ENCODE results near the gene ATM. TPM values are rescaled to one million over a fixed set of nuclear protein-coding genes. Genes with fewer than 3 reads are reported as not detected.

ATM gene
- total RNA-seq, 2 donors from 2014 or later: 45.7 to 55.0 TPM

DNA sequence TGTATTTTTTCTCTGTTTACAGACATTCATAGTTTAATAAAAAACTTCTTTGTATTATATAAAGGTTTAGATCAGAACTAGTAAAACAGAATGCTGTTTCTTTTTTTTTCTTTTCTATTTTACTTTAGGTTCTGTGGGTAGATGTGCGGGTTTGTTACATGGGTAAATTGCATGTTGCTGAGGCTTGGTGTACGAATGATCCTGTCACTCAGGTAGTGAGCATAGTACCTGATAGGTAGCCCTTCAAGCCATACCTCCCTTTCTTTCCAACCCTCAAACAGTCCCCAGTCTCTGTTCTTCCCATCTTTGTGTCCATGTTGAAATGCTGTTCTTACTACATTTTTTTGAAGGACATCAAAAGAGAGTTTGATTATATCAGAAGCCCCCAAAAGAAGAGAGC is 3.2 kb downstream of the ATM start:
- DNase-seq (no peak), ATAC-seq (replicated peaks in 1 of 2) (no peak)
- H3K27me3 Mint-ChIP-seq (ENCODE audit: low read depth): no peaks in the 10 kb centered on the region
- peak overlapping the region; percentile 86 for H3K27ac Mint-ChIP-seq
- no peaks in the 10 kb centered on the region for H3K9me3 Mint-ChIP-seq
- peaks cover 1 to 11% of the 10 kb centered on the region in 2 donors for H3K36me3 Mint-ChIP-seq (ENCODE audit: insufficient read depth in 2 of 2)
- peaks cover 35% of the 10 kb centered on the region for H3K4me1 Mint-ChIP-seq (ENCODE audit: low read depth)
- no peak overlapping the region for H3K4me3 Mint-ChIP-seq

DNA sequence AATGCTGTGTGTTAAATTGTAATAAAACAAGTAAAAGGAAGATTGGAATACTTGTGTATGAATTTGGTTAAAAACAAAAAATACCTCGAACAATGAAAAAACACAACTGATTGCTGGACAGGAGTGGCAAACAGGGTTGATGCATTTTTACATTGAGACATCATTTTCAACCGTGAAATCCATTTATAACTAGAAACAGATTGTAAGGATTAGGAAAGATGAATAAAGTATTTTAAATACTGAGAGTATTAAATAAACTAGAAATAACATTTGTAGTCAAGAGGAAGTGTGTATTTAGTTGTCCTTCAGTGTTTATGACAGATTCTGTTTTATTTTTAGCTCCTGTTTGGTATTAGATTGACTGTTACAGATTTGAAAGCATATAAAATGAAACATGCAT is 5.4 kb downstream of the ATM start:
- Mint-ChIP-seq H3K27me3 (ENCODE audit: low read depth) (no peaks in the 10 kb centered on the region), H3K4me1 (ENCODE audit: low read depth) (peaks cover 48% of the 10 kb centered on the region), H3K27ac (peak overlapping the region; percentile 85), H3K9me3 (no peaks in the 10 kb centered on the region), H3K36me3 (ENCODE audit: insufficient read depth in 2 of 2) (peaks cover 3 to 21% of the 10 kb centered on the region in 2 donors), H3K4me3 (peak overlapping the region; percentile 73 to 86)
- ATAC-seq (replicated peaks in 1 of 2) (no peak), DNase-seq (no peak)

DNA sequence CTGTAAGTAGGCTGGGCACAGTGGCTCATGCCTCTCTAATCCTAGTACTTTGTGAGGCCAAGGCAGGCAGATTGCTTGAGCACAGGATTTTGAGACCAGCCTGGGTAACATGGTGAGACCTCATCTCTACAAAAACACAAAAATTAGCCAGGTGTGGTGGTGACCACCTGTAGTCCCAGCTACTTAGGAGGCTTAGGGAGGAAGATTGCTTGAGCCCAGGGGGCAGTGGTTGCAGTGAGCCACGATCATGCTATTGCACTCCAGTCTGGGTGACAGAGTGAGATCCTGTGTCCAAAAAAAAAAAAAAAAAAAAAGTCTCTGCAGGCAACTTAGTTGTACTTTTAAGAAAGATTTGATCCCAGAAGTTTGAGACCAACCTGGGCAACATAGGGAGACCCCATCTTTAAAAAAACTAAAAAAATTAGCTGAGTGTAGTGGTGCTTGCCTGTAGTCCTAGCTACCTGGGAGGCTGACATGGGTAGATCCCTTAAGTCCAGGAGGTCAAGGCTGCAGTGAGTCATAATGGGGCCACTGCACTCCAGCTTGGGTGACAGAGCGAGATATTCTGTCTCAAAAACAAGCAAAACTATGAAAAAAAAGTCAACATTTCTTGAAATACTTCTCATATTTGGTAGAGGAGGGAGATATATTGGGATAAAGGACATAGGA is 10.5 kb downstream of the ATM start:
- H3K4me1 Mint-ChIP-seq (ENCODE audit: low read depth): peaks cover 75% of the 10 kb centered on the region
- ATAC-seq (replicated peaks in 1 of 2) (no peak), DNase-seq (no peak)
- H3K36me3 Mint-ChIP-seq (ENCODE audit: insufficient read depth in 2 of 2): peaks cover 5 to 28% of the 10 kb centered on the region in 2 donors
- no peaks in the 10 kb centered on the region for H3K9me3 Mint-ChIP-seq
- no peaks in the 10 kb centered on the region for H3K27me3 Mint-ChIP-seq (ENCODE audit: low read depth)
- H3K4me3 Mint-ChIP-seq: no peak overlapping the region
- no peak overlapping the region for H3K27ac Mint-ChIP-seq

DNA sequence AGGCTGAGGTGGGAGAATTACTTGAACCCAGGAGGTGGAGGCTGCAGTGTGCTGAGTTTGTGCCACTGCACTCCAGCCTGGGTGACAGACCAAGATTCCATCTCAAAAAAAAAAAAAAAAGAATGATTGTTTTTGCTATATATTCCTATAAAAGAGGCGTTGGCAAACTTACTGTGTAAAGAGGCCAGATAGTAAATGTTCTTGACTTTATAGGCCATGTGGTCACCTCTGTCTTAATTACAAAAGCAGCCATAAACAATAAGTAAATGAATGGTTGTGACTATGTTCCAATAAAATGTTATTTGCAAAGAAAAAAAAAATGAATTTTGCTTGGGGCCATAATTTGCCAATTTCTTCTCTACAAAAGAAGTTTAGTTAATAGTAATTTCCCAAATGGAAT is 12.3 kb downstream of the ATM start:
- no peaks in the 10 kb centered on the region for H3K9me3 Mint-ChIP-seq
- no peaks in the 10 kb centered on the region for H3K27me3 Mint-ChIP-seq (ENCODE audit: low read depth)
- DNase-seq: no peak
- no peak overlapping the region for H3K4me3 Mint-ChIP-seq
- peak overlapping the region; percentile 95 for H3K27ac Mint-ChIP-seq
- peaks cover 5 to 29% of the 10 kb centered on the region in 2 donors for H3K36me3 Mint-ChIP-seq (ENCODE audit: insufficient read depth in 2 of 2)
- ATAC-seq (replicated peaks in 1 of 2): no peak
- peaks cover 74% of the 10 kb centered on the region for H3K4me1 Mint-ChIP-seq (ENCODE audit: low read depth)

DNA sequence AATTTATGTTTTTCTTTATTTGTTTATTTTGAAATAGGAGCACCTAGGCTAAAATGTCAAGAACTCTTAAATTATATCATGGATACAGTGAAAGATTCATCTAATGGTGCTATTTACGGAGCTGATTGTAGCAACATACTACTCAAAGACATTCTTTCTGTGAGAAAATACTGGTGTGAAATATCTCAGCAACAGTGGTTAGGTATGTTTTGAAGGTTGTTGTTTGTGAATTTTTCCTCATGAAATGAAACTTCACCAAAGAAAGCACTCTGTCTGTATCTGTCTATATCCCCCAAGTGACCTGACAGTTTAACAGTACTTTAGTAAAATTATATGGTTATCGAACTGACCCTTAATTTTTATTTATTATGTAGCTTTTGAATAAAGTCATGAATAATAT is 12.8 kb downstream of the ATM start:
- Mint-ChIP-seq H3K27ac (peak overlapping the region; percentile 95), H3K4me3 (peak overlapping the region; percentile 68 to 80), H3K4me1 (ENCODE audit: low read depth) (peaks cover 74% of the 10 kb centered on the region), H3K27me3 (ENCODE audit: low read depth) (no peaks in the 10 kb centered on the region), H3K36me3 (ENCODE audit: insufficient read depth in 2 of 2) (peaks cover 6 to 29% of the 10 kb centered on the region in 2 donors), H3K9me3 (no peaks in the 10 kb centered on the region)
- no peak for DNase-seq
- ATAC-seq (replicated peaks in 1 of 2): no peak

DNA sequence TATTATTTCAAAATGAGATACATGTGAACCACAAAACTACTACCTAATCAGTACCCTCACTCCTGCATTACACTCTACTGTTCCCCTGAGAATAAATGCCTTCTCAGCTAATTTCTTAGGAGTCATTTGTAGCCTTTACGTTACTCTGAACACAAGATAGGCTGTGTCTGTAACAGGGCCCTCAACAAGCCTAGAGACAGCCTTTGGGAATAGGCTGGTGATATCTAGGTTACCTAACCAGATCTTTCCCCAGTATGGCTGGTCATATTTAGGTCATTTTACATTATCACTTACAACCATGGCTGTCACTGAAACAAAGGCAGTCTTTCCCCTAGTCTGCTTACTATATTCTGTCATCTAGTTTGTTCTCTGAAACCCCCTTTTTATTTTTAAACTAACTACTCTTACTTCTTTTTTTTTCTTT is 14.2 kb downstream of the ATM start:
- H3K9me3 Mint-ChIP-seq: no peaks in the 10 kb centered on the region
- peaks cover 6 to 20% of the 10 kb centered on the region in 2 donors for H3K36me3 Mint-ChIP-seq (ENCODE audit: insufficient read depth in 2 of 2)
- DNase-seq (no peak), ATAC-seq (replicated peaks in 1 of 2) (peak; percentile 28 to 30)
- H3K27me3 Mint-ChIP-seq (ENCODE audit: low read depth): no peaks in the 10 kb centered on the region
- H3K27ac Mint-ChIP-seq: peak overlapping the region; percentile 95
- peaks cover 73% of the 10 kb centered on the region for H3K4me1 Mint-ChIP-seq (ENCODE audit: low read depth)
- H3K4me3 Mint-ChIP-seq: peak overlapping the region; percentile 68 to 80

DNA sequence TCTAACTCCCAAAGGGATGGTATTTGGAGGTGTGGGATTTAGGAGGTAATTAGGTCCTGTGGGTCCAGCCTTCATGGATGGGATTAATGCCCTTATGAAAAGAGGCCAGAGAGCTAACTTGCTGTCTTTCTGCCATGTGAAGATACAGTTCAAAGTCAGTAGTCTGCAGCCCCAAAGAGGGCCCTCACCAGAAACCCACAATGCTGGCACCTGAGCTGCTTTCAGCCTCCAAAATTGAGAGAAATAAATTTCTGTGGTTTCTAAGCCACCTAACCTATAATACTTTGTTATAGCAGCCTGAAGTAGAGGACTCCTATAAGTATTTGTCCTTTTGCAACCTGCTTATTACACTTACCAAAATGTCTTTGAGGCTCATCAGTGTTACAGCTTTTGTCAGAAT is 16.2 kb downstream of the ATM start:
- peaks cover 5 to 11% of the 10 kb centered on the region in 2 donors for H3K36me3 Mint-ChIP-seq (ENCODE audit: insufficient read depth in 2 of 2)
- ATAC-seq (replicated peaks in 1 of 2): no peak
- no peak for DNase-seq
- H3K9me3 Mint-ChIP-seq: no peaks in the 10 kb centered on the region
- peak overlapping the region; percentile 53 to 62 for H3K4me3 Mint-ChIP-seq
- H3K4me1 Mint-ChIP-seq (ENCODE audit: low read depth): peaks cover 83% of the 10 kb centered on the region
- H3K27ac Mint-ChIP-seq: peak overlapping the region; percentile 40
- no peaks in the 10 kb centered on the region for H3K27me3 Mint-ChIP-seq (ENCODE audit: low read depth)

DNA sequence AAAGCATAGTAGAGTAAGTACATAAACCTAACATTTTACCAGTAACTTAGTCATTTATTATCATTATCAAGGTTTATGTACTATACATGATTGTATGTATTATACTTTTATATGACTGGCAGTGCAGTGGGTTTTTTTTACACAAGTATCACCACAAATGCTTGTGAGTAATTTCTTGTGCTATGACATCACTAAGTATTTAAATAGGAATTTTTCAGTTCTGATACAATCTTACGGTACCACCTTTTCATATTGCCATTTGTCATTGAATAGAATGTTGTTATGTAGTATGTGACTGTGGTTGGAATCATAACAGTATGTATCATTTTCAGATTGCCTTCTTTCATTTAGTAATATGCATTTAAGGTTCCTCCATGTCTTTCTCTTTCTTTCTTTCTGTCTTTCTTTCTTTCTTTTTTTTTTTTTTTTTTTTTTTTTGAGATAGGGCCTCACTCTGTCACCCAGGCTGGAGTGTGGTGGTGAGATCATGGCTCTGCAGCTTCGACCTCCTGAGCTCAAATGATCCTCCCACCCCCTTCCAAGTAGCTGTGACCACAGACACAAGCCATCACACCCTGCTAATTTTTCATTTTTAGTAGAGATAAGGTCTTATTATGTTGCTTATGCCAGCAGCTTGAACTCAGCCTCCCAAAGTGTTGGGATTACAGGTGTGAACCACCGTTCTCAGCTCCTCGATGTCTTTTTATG is 18.6 kb downstream of the ATM start:
- Mint-ChIP-seq H3K36me3 (ENCODE audit: insufficient read depth in 2 of 2) (peaks cover 2 to 5% of the 10 kb centered on the region in 2 donors), H3K4me1 (ENCODE audit: low read depth) (peaks cover 79% of the 10 kb centered on the region)
- DNase-seq: peak in 1 of 2 donors; percentile 42

DNA sequence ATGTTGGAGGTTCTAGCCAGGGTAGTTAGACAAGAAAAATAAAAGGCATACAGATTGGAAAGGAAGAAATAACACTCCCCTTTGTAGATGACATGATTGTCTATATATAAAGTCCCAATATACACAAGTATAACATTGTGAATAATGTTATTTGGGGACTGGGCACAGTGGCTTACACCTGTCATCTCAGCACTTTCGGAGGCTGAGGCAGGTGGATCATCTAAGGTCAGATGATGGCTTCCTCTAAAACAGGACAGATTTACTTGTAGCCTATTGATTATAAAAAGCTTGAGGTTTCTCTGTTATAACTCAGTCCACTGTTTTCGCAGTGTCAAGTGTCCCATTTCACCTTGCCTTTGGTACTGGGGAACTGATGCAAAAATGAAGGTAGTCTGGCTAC is 19.6 kb downstream of the ATM start:
- Mint-ChIP-seq H3K27ac (peak overlapping the region; percentile 93), H3K4me3 (peak overlapping the region; percentile 36 to 63), H3K4me1 (ENCODE audit: low read depth) (peaks cover 78% of the 10 kb centered on the region), H3K36me3 (ENCODE audit: insufficient read depth in 2 of 2) (peaks cover 2 to 5% of the 10 kb centered on the region in 2 donors), H3K9me3 (no peaks in the 10 kb centered on the region), H3K27me3 (ENCODE audit: low read depth) (no peaks in the 10 kb centered on the region)
- ATAC-seq (replicated peaks in 1 of 2) (no peak), DNase-seq (no peak)

More for the DNA sequence above, 18.6 kb downstream of the ATM start:
- H3K27ac Mint-ChIP-seq: peak overlapping the region; percentile 93
- no peaks in the 10 kb centered on the region for H3K9me3 Mint-ChIP-seq
- no peaks in the 10 kb centered on the region for H3K27me3 Mint-ChIP-seq (ENCODE audit: low read depth)
- ATAC-seq (replicated peaks in 1 of 2): peak; percentile 77
- peak overlapping the region; percentile 36 to 63 for H3K4me3 Mint-ChIP-seq

DNA sequence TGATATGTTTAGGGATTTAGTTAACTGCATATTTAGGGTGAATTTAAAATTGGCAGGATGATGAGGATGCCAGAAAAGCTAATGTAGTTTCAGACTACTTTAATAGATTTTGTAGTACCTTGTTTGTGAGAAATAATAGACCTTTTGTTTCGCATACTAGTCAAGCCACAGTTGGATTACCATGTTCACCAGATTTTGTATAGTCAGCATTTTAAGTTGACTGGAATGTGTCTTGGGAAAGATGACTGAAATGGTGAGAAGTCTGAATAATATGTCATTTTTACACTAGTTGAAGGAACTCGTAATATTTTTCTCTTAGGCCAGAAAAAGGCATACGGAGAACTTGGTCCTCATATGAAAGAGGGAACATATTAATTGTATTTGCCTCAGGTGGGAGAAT is 23.4 kb downstream of the ATM start:
- no peak for ATAC-seq (replicated peaks in 1 of 2)
- Mint-ChIP-seq H3K4me3 (peak overlapping the region in 1 of 2 donors; percentile 20), H3K4me1 (ENCODE audit: low read depth) (peaks cover 75% of the 10 kb centered on the region)

DNA sequence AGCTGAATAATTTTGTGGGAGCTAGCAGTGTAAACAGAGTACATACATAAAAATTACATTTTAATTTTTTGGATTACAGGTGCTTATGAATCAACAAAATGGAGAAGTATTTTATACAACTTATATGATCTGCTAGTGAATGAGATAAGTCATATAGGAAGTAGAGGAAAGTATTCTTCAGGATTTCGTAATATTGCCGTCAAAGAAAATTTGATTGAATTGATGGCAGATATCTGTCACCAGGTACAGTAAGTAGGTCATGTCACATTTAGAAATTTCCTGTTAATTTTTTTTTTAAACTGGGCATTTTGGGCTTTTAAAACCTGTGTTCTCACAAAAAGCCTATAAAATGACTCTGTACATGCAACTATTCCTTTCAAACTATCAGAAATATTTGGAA is 24.0 kb downstream of the ATM start:
- Mint-ChIP-seq H3K27me3 (ENCODE audit: low read depth) (no peaks in the 10 kb centered on the region), H3K4me1 (ENCODE audit: low read depth) (peaks cover 73% of the 10 kb centered on the region), H3K27ac (peak overlapping the region; percentile 10), H3K9me3 (no peaks in the 10 kb centered on the region), H3K36me3 (ENCODE audit: insufficient read depth in 2 of 2) (peaks cover 0 to 11% of the 10 kb centered on the region in 2 donors), H3K4me3 (no peak overlapping the region)
- no peak for DNase-seq
- ATAC-seq (replicated peaks in 1 of 2): no peak

More for the DNA sequence above, 23.4 kb downstream of the ATM start:
- peak overlapping the region; percentile 10 for H3K27ac Mint-ChIP-seq
- no peaks in the 10 kb centered on the region for H3K27me3 Mint-ChIP-seq (ENCODE audit: low read depth)
- no peaks in the 10 kb centered on the region for H3K9me3 Mint-ChIP-seq
- DNase-seq: no peak
- peaks cover 0 to 11% of the 10 kb centered on the region in 2 donors for H3K36me3 Mint-ChIP-seq (ENCODE audit: insufficient read depth in 2 of 2)

DNA sequence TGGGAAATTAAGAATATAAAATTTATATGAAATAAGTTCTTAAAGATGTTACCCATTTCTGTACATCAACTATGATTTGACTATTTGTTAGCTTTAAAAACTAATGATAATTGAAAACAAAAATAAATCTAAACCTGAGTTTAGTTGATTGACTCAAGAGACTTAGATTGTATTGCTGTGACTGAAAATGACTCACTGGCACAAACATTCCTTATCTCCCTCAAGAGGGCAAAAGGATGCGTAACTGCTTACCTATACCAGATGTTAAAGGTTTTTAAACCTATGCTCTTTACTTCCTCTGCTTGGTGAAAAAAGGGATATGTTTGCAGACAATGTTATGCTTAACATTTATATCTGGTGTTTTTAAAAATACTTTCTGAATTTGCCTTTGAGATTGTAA is 30.3 kb downstream of the ATM start:
- H3K27ac Mint-ChIP-seq: no peak overlapping the region

DNA sequence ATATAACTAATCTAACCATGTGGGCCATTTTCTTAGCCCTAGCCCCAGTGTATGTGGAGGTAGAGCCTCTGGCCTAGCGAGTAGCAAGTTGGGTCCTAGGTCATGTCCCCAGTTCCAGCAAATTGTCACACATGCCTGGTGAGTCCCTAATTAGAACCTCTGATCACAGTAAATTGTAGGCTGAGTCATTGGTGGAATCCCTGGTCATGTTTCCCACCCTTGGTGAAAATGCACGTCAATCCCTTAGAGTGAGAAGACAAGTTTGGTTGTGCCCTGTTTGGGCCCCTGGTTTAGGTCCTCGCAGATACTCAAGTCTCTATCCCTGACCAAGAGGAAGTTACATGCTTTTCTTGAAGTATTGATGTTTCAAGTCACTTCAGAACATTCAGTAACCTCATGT is 46.7 kb downstream of the ATM start:
- Mint-ChIP-seq H3K4me3 (no peak overlapping the region), H3K4me1 (ENCODE audit: low read depth) (peaks cover 16% of the 10 kb centered on the region), H3K27ac (peak overlapping the region; percentile 87), H3K36me3 (ENCODE audit: insufficient read depth in 2 of 2) (peaks cover 12 to 20% of the 10 kb centered on the region in 2 donors), H3K27me3 (ENCODE audit: low read depth) (no peaks in the 10 kb centered on the region), H3K9me3 (peaks cover 9 to 11% of the 10 kb centered on the region in 2 donors)
- DNase-seq (no peak), ATAC-seq (replicated peaks in 1 of 2) (peak in 1 of 2 donors; percentile 43)

More for the DNA sequence above, 30.3 kb downstream of the ATM start:
- DNase-seq (no peak), ATAC-seq (replicated peaks in 1 of 2) (no peak)
- Mint-ChIP-seq H3K4me3 (no peak overlapping the region), H3K4me1 (ENCODE audit: low read depth) (peaks cover 61% of the 10 kb centered on the region), H3K27me3 (ENCODE audit: low read depth) (no peaks in the 10 kb centered on the region), H3K9me3 (no peaks in the 10 kb centered on the region), H3K36me3 (ENCODE audit: insufficient read depth in 2 of 2) (peaks cover 3 to 24% of the 10 kb centered on the region in 2 donors)
